SU-DHL-6 (cell line): Measurements from ENCODE around the gene KIAA1191.

Experiments
- CTCF ChIP-seq: fragments of 200-600 bp; sonication (generic); IDR thresholded peaks from one replicate; pipeline ENCODE4 v1.5.1; 2017; ENCODE audit warnings: antibody characterized with exemption, mild to moderate bottlenecking, low read length, moderate library complexity; ENCODE audit not compliant: insufficient read depth, poor library complexity, severe bottlenecking
- EZH2phosphoT487 ChIP-seq: fragments of 200-600 bp; sonication (generic), shearing (Covaris generic); conservative IDR thresholded peaks from 2 replicates; pipeline ENCODE4 v1.6.1; 2018; ENCODE audit warnings: mild to moderate bottlenecking, antibody characterized with exemption, low read length, moderate library complexity, mixed read lengths

GRCh38 chr5:176405656-176406435, 44.3 kb upstream of the KIAA1191 start:
- no peak for TF ChIP-seq CTCF
- no peak for TF ChIP-seq EZH2phosphoT487
